ENCODE data around the gene NEK7.

DNA sequence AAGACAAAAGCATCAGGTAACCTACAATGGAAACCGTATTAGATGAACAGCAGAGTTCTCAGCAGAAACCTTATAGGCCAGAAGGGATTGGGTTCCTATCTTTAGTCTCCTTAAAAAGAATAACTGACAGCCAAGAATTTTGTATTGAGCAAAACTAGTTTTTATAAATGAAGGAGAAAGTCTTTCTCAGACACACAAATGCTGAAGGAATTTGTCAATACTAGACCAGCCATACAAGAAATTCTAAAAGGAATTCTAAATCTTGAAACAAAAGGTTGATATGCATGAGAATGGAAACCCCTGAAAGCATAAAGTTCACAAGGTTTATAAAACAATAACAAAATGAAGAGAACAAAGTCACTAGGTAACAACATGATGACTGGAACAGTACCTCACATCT lies 58.1 kb downstream of the NEK7 start:
- TF ChIP-seq ZNF274 (IDR thresholded peaks at IDR 0.05; ENCODE audit: low read depth, low read length) (no peak), YY1 (IDR thresholded peaks at IDR 0.05; ENCODE audit: insufficient read depth, insufficient read length) (no peak)

Data from NT2/D1 (cell line).